Medulla oblongata (tissue), 1 donor: Measurements from ENCODE around the gene AGGF1.
"Not testable (repeated sequence)": the region's sequence is repeated elsewhere in the genome, so short reads cannot be mapped to it uniquely, and the experiment has no call there.

Experiments
- DNase-seq: peaks from one replicate; pipeline ENCODE4 v3.0.0-alpha.2; 2015; ENCODE audit errors: extremely low spot score

AGGF1 gene

DNA sequence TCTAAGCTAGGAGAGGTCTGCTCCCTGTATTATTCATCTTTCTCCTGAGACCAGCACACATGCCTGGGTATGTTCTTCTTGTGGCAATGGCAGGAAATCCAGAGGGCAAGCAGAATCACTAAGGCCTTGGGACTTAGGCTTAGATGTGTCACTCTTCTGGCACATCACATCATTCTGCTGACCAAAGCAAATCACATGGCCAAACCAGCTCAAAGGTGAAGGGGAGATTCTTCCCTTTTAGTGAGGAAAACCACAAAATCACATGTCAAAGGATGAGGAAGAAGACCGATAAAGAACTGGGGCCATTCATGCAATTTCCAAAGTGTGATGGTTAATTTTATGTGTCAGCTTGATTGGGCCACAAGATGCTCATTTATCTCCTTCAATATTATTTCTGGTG, 5.7 kb upstream of the AGGF1 start:
- DNase-seq: peak; percentile 20

DNA sequence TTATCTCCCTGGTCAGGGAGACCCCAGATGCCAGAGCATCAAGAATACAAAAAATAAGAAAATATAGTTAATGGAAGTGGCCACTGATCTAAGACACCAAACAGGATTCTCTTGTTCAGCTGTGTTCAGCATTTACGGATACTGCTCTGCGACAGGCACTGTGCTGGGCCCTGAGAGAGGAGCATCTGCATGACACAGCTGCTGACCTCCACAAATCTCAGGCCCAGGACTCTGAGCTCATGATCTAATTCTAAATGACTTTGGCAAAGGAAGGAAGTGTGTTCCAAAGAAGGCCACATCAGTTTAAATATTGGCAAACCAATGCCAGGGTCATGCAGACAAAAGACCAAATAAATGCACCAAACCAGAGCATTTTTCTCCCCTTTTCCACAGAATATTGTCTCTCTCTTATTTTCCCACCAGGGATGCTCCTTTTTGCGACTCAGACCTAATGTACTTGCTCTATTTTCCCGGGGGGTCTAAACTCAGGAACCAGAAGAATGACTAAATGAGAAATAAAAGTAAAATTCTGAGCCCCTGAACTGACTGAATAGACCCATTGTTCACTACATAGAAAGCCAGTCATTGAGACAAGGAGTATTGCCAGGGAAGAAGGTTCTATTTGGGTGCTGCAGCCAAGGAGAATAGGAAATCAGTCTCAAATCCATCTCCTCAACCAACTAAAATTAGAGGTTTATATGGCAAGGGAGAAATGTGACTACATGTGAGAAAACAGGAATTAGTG, 1.4 kb upstream of the AGGF1 start:
- peak; percentile 45 for DNase-seq

DNA sequence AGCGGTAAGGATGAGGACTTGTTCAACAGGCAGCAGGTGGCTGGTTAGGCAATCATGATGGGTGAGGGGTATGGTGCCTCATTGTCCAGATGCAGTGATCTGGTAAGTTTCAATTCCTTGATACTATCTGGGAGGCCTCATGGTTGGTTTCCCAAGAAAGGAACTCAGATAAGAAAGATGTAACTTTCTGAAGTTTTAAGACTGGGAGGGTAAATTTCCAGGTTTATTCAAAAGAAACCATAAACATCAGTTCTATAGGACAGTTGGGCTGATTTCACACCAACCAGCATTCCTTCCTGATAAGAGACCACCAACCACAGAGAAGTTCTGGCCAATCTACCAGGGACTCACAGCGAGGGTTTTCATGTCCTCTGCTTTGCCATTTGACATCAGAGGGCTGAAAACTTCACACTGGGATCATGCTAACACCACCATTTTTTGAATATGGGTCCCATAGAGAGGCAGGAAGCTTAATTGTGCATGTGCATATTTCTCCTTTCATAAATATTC, 773 bp upstream of the AGGF1 start:
- DNase-seq: no peak

DNA sequence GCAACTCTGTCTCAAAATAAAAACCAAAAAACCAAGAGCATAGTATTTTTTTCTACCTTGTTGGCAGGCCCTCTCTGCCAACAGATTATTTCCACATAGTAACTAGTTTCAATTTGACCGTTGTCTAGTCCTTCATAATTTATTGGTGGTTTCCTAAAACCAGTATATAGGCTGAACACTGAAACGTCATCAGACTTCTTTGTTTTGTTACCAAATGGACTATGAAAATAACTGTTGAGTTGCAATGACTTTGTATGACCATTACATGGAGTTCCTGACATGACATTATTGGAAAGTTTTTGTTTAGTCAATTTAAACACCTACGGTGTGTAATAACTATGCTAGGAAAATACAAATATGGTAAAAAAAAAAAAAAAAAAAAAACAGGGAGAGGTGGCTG, 1.7 kb downstream of the AGGF1 start:
- DNase-seq: no peak

DNA sequence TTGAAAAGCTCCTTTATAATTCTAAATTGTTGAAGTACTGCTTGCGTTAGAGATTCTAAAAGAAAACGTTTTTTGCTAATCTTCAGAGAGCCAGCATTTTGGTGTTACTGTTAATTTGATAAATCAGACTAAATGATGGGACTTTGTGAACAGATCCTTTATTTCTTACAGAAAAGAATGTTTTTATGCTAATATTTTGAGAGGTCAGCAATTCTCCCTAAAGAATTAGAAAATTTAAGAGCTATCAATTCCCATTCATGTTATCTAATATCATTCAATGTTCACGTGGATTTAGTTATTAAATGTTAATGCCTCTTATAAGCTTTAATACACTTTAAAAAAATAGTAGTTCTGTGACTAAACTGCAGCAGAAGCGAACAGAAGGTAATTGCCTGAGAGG, 2.4 kb downstream of the AGGF1 start:
- no peak for DNase-seq

DNA sequence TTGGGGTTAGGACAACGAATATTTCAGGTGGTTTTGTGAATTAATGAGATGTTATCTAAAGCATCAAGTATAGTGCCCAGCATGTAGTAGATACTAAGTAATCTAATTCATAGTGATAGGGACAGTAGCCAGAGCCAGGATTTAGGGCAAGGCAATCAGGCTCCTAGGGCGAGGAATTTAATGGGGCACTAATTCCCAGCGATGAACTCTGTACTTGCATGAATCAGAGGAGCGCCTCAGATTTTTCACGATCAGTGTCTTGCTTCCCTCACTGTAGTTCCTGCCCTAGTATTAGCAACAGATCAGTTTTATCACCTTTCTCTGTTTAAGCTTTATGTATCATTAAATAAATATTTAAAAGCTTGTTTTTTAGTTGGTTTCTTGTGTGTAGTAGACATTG, 3.1 kb downstream of the AGGF1 start:
- DNase-seq: no peak

DNA sequence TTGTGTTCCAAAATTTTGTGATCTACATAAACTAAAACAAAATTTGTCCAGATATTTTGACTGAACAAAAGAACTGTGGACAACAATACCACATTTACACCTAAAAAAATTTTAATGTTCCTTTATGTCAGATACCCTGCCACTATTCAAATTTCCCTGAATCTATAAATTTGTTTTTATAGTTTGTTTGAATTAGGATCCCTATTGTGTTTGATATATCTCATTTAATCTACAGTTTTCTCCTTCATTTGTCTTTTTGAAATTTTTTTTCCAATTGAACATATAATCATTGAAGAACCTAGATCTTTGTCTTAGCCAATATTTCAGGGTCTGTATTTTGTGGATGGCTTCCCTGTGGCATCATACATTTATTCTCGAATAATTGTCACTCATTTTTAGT, 5.7 kb downstream of the AGGF1 start:
- no peak for DNase-seq

DNA sequence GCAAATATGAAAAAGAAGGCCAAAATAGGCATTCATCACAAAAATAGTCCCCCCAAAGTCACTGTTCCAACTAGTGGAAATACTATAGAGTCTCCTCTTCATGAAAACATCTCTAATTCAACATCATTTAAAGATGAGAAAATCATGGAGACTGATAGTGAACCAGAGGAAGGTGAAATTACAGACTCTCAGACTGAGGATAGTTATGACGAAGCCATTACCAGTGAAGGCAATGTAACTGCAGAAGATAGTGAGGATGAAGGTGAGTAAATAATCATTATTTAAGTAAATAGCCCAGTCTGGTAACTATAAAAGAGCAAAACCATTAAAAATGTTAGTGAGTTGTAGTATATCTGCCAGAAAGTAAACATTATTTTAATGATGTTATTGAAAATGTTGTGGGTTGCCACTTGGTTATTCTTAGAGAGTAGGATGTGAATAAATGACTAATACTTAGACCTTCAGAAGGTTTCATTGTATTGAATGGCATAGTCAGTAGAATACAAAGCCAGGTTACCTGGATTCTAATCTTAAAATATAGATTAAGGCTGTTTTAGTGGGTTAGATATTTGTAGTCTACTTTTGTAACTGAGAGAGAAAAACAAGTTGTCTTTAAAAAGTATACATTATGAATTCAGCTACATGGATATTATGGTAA, 16.3 kb downstream of the AGGF1 start:
- DNase-seq: no peak

DNA sequence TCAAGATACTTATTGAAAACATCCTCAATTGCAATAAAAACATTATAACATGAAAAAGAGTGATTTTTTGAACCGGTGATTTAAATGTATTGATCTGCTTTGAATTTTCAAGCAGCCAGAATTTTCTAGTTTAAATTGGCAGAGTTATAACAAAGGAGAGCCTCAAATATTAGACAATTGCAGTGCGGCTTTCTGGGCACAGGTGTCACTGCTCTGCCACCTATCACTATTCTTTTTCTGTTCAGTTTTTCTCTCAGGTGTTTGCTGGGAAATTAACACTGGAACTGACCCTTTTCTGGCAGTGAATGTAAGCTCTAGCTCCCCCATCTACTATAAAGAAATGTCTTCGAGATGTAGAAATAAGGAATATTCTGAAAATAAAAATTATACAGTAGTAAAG, 33.8 kb downstream of the AGGF1 start:
- no peak for DNase-seq

DNA sequence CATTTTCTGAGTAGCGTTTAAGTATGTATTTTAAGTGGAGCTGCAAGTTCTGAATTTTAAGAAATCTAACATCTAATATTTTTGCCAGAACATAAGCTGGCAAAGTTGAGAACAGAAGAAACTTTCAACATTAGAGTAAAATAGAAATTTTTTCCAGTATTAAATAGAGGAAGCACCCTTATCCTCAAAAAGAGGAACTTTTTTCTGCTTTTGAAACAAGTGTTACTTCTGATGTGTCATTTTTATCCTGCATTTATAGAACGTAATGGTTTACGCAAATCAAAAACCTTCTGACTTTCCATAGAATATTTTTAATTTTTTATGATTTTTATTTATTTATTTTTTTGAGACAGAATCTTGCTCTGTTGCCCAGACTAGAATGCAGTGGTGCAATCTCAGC, 35.1 kb downstream of the AGGF1 start:
- no peak for DNase-seq

DNA sequence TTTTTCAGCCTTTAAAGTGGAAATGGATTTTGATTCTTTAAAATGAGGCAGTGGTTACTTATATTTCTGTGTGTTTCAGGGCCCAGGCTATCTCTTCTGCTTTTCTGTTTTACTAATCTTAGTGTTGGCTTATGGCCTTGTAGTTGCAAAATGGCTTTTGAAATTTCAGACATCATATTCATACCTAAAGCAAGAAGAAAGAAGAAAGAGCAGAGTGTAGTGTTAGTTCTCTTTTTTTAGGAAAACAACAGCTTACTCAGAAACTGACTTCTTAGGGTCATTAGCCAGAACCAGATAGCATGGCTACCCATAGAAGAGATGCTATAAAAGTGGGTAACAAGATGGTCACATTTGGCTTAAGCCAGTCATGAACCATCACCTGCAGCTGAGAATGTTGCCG, 36.0 kb downstream of the AGGF1 start:
- no peak for DNase-seq

DNA sequence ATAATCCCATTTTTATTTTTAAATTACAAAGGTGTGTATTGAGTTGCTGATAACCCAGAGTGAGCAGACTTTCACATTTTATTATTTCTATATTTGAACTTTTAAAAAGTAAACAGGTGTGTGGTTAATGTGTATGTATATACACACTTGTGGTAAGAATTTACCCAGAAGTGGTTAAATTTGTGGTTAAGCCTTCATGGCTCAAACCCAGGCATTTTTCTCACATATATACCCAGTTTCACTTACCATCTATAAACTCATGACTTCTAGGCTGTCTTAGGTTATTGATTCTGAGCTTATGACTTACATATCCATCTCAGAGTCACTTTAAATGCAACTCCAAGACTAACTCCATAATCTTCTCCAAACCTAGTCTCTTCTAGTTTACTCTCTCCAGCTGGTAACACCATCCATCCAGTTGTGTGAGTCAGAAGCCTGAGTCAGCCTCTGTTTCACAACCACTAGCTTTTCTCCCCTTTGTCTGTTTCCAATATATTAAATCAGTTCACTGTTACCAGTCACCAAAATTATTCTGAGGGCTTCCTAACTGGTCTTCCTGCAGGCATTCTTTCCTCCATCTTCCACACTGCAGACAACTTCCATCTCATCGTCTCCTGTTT, 36.7 kb downstream of the AGGF1 start:
- DNase-seq: no peak

DNA sequence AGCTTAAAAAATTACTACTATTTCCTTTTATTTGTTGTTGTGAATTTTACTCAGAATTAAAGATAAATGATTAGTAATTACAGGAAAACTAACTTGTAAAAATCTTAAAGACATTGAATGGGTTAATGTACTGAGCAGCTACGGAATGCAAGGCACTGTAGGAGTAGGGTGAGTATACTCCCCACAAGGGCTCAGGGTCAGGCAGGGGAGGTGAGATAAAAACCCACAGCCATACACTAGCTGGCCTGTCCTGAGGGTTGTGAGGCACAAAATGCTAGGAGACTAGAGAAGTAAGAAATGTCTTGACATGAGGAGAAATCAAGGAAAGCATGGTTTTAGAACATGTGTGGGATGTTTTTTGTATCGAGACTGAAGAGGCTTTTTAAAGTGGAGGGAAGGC, 43.5 kb downstream of the AGGF1 start:
- DNase-seq: no peak

DNA sequence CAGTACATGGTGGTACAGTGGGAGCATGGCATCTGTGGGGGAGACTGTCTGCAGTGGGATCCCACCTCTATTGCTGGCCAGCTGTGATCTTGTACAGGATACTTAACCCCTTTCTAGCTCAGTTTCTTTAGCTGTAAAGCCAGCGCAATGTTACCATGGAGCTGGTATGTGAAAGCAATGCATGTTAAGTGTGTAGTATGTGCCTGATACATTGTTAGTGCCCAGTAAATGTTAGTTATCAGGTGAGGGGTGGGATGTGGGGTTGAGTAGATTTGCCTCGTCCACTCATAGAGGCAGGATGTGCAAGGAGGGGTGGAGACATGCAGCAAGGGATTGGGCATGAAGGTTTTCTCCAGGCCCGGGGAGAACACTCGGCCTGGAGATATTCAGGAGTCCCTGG, 44.5 kb downstream of the AGGF1 start:
- no peak for DNase-seq

DNA sequence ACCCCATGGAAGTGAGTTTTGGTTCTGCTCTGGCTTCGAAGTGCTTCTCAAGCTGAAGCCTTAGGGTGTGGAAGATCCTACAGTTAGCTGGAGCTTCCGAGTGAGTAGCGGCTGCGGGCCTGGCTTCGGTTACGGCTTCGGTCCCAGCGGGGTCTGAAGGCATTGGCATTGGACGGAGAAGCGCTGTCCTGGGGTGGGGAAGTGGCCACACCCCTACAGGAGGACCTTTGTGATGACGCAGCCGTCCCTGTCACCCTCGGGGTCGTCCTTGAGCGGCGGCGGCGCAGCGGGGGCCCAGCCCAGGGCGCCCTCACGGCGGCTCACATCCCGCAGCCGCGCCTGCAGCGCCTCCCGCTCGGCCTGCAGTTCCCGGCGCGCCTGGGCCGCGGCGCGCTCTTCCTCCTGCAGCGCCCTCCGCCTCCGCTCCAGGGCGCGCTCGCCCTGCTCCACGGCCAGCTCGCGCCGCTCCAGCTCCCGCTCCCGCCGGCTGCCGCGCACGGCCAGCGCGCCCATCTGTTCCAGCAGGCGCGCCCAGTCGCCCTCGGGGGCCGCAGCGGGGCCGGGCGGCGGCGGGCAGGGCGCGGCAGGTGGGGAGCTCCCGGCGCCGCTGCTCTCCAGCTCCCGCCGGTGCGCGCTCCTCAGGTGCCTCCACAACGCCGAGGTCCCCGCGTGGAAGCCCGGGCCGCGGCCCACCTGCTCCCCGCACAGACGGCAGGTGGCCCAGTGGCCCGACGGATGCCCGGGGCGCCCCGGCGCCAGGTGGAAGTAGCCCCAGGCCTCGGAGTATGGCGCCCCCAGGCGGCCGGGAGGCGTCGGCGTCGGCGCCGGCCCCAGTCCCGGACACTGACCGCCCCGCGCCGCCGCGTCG, 47.0 kb downstream of the AGGF1 start:
- peak; percentile 74 for DNase-seq

DNA sequence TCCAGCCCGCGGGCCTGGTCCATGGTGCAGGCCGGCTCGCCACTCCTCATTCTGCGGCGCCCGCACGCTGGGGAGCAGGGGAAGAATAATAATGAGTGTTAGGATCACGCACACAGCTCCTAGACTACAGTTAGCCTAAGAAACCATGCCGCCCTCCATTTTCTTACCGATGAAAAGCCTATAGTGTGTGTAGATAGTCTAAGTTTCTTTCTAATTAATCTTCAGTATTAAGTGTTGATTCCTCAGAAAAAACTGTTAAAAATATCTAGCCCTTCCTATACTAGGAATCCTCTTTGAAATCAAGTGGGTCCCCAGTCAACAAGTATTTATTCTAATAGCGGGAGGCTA, 47.6 kb downstream of the AGGF1 start:
- DNase-seq: no peak

DNA sequence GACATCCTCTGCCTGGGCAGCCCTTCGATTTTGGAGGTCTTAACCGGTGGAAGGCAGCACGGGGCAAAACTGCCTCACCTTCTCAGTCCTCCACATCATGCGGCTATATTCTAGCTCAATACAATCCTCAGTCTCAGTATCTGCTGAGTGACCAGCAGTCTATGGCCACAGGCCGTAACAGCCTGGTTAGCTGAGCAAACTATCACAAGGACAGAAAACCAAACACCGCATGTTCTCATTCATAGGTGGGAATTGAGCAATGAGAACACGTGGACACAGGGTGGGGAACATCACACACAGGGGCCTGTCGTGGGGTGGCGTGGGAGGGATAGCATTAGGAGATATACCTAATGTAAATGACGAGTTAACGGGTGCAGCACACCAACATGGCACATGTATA, 50.3 kb downstream of the AGGF1 start:
- DNase-seq: not testable (repeated sequence)

DNA sequence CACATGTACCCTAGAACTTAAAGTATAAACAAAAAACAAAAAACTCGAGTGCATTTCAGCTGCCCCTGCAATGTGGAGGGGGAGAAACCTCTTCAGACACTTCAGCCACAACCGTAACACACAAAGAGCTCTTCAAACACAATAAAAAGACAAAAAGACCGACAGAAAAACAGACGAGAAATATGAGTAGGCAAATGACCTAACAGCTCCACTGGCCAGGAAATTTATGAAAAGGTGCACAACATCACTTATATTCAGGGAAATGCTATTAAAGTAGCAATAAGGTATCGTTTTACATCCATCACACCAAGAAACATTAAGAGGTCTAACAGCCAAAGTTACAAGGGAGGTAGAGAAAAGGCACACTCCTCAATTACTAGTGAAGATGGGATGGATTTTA, 50.7 kb downstream of the AGGF1 start:
- DNase-seq: no peak

DNA sequence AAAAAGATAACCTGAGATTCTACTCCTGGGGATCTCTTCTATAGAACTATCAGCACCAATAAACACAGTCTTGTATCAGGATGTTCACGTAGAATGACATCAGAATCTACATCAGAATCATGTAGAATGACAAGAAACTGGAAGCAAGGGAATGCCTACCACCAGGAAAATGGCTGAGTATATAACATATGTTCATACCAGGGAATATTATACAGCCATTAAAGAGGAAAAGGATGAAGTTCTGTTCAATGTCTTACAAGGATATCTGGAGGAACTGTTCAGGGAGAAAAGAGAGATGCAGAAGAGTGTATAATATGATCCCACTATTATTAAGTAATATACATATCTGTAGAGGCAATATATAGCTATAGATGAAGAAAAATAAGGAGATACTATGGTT, 52.1 kb downstream of the AGGF1 start:
- no peak for DNase-seq

DNA sequence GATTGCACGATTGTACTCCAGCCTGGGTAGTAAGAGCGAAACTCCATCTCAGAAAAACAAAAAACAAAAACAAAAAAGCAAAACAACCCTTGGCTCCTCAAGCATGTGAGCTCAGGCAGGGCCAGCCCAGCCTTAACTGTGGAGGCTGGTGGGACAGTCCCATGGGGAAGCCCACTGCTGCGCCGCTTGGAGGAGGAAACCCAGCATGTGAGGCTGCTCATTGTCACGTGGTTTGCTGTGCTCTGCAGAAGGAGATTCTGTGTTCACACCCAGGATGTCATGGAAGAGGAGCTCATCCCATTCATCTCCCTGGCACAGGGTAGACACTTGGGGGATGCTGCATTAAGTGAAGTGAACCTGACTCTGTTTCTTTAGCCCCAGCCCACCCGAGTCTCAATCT, 52.9 kb downstream of the AGGF1 start:
- no peak for DNase-seq

DNA sequence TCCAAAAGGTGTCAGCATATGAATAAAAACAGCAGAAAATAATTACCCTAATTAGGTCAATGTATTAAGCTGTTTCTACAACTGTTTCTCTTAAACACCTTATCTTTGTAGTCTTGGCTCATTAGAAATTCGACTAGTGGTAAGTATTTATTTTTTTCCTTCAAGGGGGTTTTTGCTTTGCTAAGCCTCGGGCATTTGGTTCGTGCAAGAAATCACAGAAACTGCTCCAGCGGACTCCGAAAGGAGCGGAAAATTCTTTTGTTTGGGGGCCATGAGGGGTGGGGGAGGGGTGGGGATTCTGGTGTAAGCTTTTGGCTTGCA, 56.1 kb downstream of the AGGF1 start:
- no peak for DNase-seq

DNA sequence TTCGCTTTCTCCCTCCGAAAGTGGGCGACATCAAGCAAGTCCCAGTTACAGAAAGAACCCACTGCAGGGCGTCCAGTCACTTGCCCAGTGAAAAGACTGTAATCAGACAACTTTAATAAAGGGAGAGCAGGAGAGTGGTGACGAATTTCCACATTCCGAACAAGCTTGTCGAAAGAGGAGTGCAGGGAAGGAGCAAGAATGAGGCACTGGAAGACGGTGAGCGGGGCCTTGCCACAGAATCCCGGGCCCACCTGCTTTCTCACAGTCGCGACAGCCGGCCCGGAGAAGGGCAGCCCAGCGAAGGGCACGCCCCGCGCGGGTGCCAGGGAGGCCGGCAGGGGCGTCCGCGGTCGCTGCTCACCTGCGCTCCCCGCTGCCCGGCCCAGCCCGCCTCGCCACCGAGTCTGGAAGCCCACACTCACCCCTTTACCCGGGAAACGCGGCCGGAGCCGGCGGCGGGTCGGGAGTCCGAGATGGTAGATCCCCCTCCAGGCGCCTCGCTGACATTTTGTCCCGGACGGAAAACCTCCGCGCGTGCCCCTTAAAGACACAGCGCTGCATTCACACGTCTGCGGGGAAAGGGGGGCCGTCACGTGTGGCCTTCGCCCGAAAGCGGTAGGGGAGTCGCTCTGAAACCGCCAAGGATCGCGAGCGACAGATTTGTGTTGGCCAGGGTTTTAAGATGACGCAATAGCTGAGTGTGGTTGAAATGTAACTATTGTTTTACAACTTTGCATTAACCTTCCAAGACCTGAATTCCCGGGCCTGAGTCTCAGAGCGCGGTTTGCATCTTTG, 56.7 kb downstream of the AGGF1 start, which contains the start of gene ZBED3:
Gene ZBED3 (minus strand): TSS at position 597 of the 795 bp plus-strand sequence. CDS start 9,407 bp downstream, outside the sequence.
- DNase-seq: peak; percentile 85
